ENCODE measurements around the gene TWIST2.

Gene TWIST2

GRCh38 chr2:238868616-238869292 lies 20.9 kb downstream of the TWIST2 start:
- peak; percentile 89 for DNase-seq (ENCODE audit: low read depth)
- TF ChIP-seq CTCF (conservative IDR thresholded peaks at IDR 0.05; ENCODE audit: control insufficient read depth, insufficient read depth, low read depth, low read length), result no peak
- no peak overlapping the region for H3K4me3 ChIP-seq (ENCODE audit: control insufficient read depth, low read depth, low read length)

GRCh38 chr2:238869293-238870124 lies 21.6 kb downstream of the TWIST2 start:
- DNase-seq (ENCODE audit: low read depth), result peak; percentile 78
- H3K4me3 ChIP-seq (ENCODE audit: control insufficient read depth, low read depth, low read length), result no peak overlapping the region
- no peak for TF ChIP-seq CTCF (conservative IDR thresholded peaks at IDR 0.05; ENCODE audit: control insufficient read depth, insufficient read depth, low read depth, low read length)

- TF ChIP-seq CTCF (conservative IDR thresholded peaks at IDR 0.05; ENCODE audit: control insufficient read depth, insufficient read depth, low read depth, low read length), result no peak
- no peak overlapping the region for H3K4me3 ChIP-seq (ENCODE audit: control insufficient read depth, low read depth, low read length)
- DNase-seq (ENCODE audit: low read depth), result peak; percentile 34
These were observed 22.4 kb downstream of the TWIST2 start for GRCh38 chr2:238870261-238870660.

- no peak for DNase-seq (ENCODE audit: low read depth)
- no peak overlapping the region for H3K4me3 ChIP-seq (ENCODE audit: control insufficient read depth, low read depth, low read length)
- no peak for TF ChIP-seq CTCF (conservative IDR thresholded peaks at IDR 0.05; ENCODE audit: control insufficient read depth, insufficient read depth, low read depth, low read length)
These were observed 24.1 kb downstream of the TWIST2 start for GRCh38 chr2:238872026-238872425.

- TF ChIP-seq CTCF (conservative IDR thresholded peaks at IDR 0.05; ENCODE audit: control insufficient read depth, insufficient read depth, low read depth, low read length), result no peak
- H3K4me3 ChIP-seq (ENCODE audit: control insufficient read depth, low read depth, low read length), result no peak overlapping the region
- no peak for DNase-seq (ENCODE audit: low read depth)
These were observed 24.9 kb downstream of the TWIST2 start for GRCh38 chr2:238872628-238873380.

- TF ChIP-seq CTCF (conservative IDR thresholded peaks at IDR 0.05; ENCODE audit: control insufficient read depth, insufficient read depth, low read depth, low read length), result no peak
- DNase-seq (ENCODE audit: low read depth), result no peak
- H3K4me3 ChIP-seq (ENCODE audit: control insufficient read depth, low read depth, low read length), result no peak overlapping the region
These were observed 25.5 kb downstream of the TWIST2 start for GRCh38 chr2:238873381-238873801.
